GM18498 (cell line): ENCODE data around the gene APBA2.

Experiments
- ATAC-seq: cut with Tn5 transposase; IDR thresholded peaks from one replicate; pipeline ENCODE4 v1.9.1; 2021; ENCODE audit warnings: mild to moderate bottlenecking, moderate library complexity; ENCODE audit not compliant: unreplicated experiment

The APBA2 gene

GRCh38 chr15:29127506-29128430, 242.0 kb downstream of the APBA2 start:
- ATAC-seq, result no peak

- ATAC-seq, result no peak
Measured at GRCh38 chr15:29128671-29129070, 242.9 kb downstream of the APBA2 start.

- no peak for ATAC-seq
Measured at GRCh38 chr15:29129221-29129620, 243.4 kb downstream of the APBA2 start.

- no peak for ATAC-seq
Measured at GRCh38 chr15:29129926-29130325, 244.2 kb downstream of the APBA2 start.

GRCh38 chr15:29130476-29130875, 244.7 kb downstream of the APBA2 start:
- ATAC-seq, result no peak

GRCh38 chr15:29130951-29131839, 245.4 kb downstream of the APBA2 start:
- no peak for ATAC-seq

- no peak for ATAC-seq
Measured at GRCh38 chr15:29131840-29132420, 246.2 kb downstream of the APBA2 start.

- no peak for ATAC-seq
Measured at GRCh38 chr15:29132735-29133181, 247.0 kb downstream of the APBA2 start.

- no peak for ATAC-seq
Measured at GRCh38 chr15:29133321-29133720, 247.5 kb downstream of the APBA2 start.

- ATAC-seq, result no peak
Measured at GRCh38 chr15:29133791-29134190, 248.0 kb downstream of the APBA2 start.

GRCh38 chr15:29134239-29134638, 248.5 kb downstream of the APBA2 start:
- no peak for ATAC-seq

GRCh38 chr15:29134641-29135308, 249.0 kb downstream of the APBA2 start:
- no peak for ATAC-seq

- no peak for ATAC-seq
Measured at GRCh38 chr15:29135309-29135657, 249.5 kb downstream of the APBA2 start.

GRCh38 chr15:29135702-29136646, 250.2 kb downstream of the APBA2 start:
- no peak for ATAC-seq

- no peak for ATAC-seq
Measured at GRCh38 chr15:29138260-29138659, 252.5 kb downstream of the APBA2 start.

GRCh38 chr15:29139072-29139471, 253.3 kb downstream of the APBA2 start:
- no peak for ATAC-seq

- ATAC-seq, result peak; percentile 48
Measured at GRCh38 chr15:29139540-29140459, 254.0 kb downstream of the APBA2 start.

GRCh38 chr15:29140475-29141307, 254.9 kb downstream of the APBA2 start:
- ATAC-seq, result no peak
